HG03159 (cell line): ENCODE results near the gene FILIP1L.

Experiments
- ATAC-seq: cut with Tn5 transposase; IDR thresholded peaks from one replicate; pipeline ENCODE4 v1.9.1; 2021; ENCODE audit warnings: mild to moderate bottlenecking, moderate library complexity; ENCODE audit not compliant: unreplicated experiment

Gene FILIP1L

DNA sequence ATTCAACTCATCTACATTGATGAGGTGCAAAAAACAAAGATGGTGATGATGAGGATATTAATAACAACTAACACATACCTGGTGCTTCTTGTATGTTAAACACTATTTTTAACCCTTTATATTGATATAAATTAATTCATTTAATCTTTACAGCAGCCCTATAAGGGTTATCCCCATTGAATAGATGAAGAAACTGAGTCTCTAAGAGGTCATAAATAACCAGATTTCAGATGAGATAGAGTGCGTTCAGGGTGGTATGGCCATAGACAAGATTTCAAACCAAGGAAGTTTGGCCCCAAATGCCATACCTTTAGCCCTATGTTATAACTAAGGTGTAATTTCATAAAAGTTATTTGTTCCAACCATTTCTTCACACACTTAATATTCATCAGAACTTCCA, 214.1 kb downstream of the FILIP1L start:
- no peak for ATAC-seq

- ATAC-seq, result no peak
Measured at GRCh38 chr3:99899603-99900002, 214.7 kb downstream of the FILIP1L start.

- no peak for ATAC-seq
Measured at GRCh38 chr3:99896482-99896881, 217.8 kb downstream of the FILIP1L start.

GRCh38 chr3:99895703-99896441, 218.4 kb downstream of the FILIP1L start:
- no peak for ATAC-seq

- ATAC-seq, result no peak
Measured at GRCh38 chr3:99895131-99895696, 219.1 kb downstream of the FILIP1L start.

- no peak for ATAC-seq
Measured at GRCh38 chr3:99892332-99892731, 222.0 kb downstream of the FILIP1L start.

- ATAC-seq, result no peak
Measured at GRCh38 chr3:99891610-99892285, 222.6 kb downstream of the FILIP1L start.

DNA sequence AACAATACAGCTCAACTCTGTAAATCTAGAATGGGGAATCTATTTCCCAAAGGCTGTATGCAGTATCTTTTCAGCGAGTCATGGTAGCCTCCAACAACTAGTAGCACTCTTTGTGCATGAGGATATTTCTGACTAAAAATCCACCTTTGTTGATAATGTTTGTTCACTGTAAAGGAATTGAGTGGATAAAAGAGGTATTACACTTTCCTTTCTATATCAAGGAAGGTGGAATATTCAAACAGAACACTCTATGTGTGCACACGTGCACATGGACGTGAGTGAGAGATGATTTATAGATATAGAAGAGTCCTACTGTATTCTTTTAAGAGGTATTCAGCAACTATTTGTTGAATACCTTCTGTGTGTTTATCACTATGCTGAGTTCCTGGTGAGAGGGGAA, 228.4 kb downstream of the FILIP1L start:
- ATAC-seq, result no peak

DNA sequence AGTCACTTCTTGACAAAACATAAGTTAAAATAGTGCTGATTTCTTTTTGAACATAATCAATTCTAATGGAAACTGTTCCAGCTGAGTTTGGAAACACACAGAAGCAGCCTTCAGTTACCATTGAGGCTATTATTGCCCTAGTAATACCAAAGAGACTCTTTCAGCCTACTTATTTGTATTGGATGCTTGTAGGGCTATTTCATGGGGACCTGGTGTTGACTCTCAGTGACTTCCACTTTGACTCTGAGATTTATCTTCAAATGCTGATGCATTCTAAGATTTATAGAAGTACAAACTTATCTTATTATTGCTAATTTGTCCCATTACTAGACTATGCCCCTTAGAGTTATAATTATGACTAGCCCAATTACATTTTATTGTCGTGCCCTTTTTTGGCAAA, 229.2 kb downstream of the FILIP1L start:
- ATAC-seq, result no peak

- ATAC-seq, result no peak
Measured at GRCh38 chr3:99884484-99884883, 229.8 kb downstream of the FILIP1L start.

DNA sequence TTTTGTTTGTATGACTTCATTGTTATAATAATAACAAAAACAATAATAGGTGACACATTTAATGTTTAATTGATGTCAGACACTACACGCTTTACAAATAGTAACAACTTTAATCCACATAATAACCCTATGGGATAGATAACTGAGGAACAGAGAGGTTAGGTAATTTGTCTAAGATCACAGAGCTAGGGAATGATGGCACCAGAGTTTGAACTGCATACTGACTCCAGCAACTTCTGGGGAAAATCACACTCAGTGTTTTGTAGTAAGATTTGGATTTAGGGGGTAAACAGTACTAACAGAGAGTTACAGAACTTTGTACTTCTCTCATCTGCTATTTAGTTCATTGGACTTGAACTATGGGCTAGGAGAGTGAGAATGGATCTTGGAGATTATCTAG, 230.6 kb downstream of the FILIP1L start:
- no peak for ATAC-seq

GRCh38 chr3:99883138-99883461, 231.2 kb downstream of the FILIP1L start:
- no peak for ATAC-seq

GRCh38 chr3:99882436-99883137, 231.7 kb downstream of the FILIP1L start:
- no peak for ATAC-seq

DNA sequence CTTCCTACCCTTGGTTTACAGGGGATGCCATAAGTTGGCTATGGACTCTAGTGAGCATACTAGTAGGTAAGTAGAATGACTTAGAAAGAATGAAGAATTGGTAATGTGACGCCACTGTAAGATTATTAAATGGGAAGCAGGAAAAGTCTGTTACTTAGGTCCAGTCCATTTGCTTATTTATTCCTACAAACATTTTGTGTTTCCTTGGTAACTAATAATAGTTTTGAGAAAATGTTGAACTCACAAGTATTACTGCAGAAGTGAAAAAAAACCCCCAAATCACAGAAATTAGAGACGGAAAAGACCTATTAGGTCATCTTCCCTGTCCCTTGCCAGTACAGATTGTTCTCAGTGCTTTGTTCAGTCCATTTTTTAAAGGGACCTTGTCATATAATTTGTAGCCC, 233.2 kb downstream of the FILIP1L start:
- no peak for ATAC-seq

GRCh38 chr3:99879275-99879674, 235.0 kb downstream of the FILIP1L start:
- no peak for ATAC-seq

DNA sequence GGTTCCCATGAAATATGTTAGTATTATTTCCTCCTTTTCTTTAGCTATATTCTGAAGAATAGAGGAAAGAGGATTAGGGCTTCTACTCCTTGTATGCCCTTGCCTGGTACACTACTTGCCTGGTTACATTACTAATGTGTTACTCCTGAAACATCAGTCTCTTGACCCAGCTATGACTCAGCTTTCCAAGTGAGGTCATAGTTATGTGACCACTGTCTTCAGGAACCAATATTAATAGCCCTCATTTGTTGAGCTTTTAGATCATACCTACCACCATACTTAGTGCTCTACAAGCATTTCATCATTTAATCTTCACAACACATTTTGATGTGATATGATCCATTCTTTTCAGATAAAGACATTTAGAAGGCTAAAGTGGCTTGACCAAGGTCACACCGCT, 236.3 kb downstream of the FILIP1L start:
- ATAC-seq, result peak; percentile 42

DNA sequence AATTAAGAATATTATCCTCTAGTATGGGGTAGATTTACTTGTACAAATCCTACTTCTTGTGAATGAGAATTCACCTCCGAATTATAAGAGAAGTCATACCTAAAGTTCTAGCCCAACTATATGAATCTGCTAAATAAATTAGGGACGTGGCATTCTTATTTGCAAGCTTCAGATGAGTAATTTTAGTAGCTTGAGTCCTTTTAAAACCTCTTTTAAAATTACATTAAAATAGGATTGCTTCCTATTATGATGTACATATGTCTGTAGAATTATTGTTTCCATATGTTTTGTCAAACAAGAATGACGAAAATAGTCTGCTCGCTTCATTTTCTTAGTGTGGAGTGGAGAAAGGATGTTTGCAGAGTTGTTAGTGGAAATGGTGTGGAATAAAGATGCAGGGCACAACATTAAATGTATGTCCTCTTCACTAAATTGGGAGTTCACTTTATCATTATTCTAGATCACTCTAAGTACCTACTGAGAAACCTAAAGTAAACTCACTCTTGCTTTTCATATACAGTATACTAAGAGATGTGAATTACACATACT, 237.2 kb downstream of the FILIP1L start:
- no peak for ATAC-seq

DNA sequence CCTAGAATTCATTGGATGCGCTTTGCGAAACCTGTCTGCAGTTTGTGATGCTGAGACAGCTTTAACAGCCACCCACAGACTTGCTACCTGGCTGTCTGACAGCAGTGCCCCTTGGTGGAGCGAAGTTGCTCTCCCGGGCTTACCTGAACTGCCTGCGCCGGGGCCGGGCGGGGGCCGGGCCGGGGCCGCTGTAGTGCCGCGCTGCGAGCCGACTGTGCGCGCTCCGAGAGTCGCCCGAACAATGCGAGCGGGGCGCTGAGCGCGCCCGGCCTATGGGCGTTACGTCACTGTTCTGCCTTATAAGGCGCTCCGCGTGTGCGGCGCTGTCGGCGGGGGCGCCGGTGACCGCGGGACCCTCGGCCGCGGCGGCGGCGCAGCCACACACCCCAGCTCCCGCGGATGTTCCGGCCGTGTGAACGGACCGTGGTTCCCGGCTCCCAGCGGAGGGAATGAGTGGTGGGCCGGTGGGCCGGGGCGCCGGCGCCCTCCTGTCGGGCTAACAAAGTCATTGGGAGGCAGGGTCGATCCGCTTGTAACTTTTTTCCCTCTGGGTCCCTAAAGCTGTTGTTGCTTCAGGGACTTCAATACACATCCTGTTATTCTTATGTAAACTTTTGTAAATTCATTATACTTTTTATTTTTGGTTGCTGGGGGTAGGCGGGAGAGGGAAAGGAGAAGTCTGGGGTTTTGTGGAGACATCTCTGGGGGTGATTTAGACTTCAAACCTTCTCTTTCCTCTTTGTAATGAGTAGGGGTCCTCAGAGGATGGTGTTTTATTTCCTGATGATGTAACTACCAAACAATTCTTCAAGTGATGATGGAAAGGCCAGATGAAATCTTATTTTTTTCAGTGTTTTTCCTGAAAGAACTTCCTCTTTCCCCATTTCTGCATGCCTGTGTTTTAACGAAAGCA, 238.1 kb downstream of the FILIP1L start:
- peak; percentile 90 for ATAC-seq

DNA sequence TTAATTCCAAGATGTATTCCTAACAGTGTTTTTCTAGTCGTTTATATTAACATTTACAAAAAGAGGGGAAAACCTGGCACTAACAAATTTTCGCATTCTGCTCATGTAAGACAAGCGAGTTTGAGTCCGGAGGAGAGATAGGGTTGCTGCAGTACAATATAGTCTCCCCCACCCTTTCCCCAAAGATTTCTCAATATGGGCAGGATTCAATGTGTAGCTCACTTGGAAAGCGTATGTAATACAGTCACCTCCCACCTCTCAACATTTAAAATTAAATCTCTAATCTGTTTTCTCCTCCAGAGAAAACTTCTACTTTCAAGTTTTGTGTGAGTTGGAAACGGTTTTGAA, 238.7 kb downstream of the FILIP1L start:
- no peak for ATAC-seq

DNA sequence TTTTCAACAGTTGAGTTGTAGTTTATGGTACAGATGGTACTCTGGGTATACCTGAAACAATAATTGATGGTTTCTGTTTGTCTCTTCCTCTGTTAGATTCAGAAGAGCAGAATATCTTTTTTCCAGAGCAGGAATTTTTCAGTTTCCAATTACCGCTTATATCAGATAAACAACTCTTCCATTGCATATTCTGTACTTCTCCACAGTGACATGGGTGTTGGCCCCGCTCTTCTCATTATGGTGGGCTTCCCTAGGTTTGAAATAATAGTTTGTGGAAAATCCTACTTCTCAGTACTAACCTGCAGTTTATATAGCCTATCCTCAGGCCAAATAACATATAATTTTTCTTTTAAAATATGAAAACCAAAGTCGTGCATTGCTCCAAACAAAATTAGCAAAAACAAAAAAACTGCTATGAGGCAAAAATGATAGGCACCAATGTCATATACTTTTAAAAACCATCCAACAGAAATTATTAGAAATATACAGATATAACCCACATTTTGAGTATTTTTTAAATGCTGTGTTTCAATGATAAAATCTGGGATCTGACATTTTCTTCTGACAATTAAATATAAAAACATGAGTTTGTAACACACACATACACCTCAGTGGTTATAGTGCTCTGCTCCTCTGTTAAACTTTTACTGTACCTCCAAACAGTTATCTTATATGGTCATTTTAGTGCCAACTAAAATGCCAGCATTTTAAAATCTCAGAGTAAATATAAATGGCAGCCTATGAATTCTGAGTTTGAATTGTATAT, 239.9 kb downstream of the FILIP1L start:
- ATAC-seq, result no peak
